ENCODE data around the gene APOC4.

Gene APOC4

DNA sequence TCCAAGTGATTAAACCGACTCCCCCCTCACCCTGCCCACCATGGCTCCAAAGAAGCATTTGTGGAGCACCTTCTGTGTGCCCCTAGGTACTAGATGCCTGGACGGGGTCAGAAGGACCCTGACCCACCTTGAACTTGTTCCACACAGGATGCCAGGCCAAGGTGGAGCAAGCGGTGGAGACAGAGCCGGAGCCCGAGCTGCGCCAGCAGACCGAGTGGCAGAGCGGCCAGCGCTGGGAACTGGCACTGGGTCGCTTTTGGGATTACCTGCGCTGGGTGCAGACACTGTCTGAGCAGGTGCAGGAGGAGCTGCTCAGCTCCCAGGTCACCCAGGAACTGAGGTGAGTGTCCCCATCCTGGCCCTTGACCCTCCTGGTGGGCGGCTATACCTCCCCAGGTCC is 34.4 kb upstream of the APOC4 start:
- ChIA-PET CTCF (interaction anchor here (1.3 kb wide), 1 partner anchor 44 kb away, joined by 7 read pairs; no protein-coding TSS in a partner anchor), POLR2A (no interaction called here)
- peaks cover 6% of the 10 kb centered on the region; the same call in 1 of the 2 replicates for H3K4me1 ChIP-seq (ENCODE audit: control insufficient read depth, insufficient read depth, low read length)
- no peak overlapping the region for H3K27ac ChIP-seq (ENCODE audit: extremely low read depth, low read depth, low read length)
- peaks cover 2 to 4% of the 10 kb centered on the region in 2 experiments; a peak in 2 of 3 replicates for H3K36me3 ChIP-seq (ENCODE audit: control insufficient read depth in 2 of 2, insufficient read depth in 1 of 2, low read length in 2 of 2)
- H3K9me3 ChIP-seq (ENCODE audit: control insufficient read depth, insufficient read depth, low read depth, low read length): no peaks in the 10 kb centered on the region
- TF ChIP-seq ZNF274 (IDR thresholded peaks at IDR 0.05; ENCODE audit: low read length): no peak
- TF ChIP-seq ZNF274 (tag by site-specific recombination; IDR thresholded peaks at IDR 0.05; ENCODE audit: borderline replicate concordance): no peak
- no peak for TF ChIP-seq ZNF473 (tag by site-specific recombination; IDR thresholded peaks at IDR 0.05)
- TF ChIP-seq, protein P1, sequence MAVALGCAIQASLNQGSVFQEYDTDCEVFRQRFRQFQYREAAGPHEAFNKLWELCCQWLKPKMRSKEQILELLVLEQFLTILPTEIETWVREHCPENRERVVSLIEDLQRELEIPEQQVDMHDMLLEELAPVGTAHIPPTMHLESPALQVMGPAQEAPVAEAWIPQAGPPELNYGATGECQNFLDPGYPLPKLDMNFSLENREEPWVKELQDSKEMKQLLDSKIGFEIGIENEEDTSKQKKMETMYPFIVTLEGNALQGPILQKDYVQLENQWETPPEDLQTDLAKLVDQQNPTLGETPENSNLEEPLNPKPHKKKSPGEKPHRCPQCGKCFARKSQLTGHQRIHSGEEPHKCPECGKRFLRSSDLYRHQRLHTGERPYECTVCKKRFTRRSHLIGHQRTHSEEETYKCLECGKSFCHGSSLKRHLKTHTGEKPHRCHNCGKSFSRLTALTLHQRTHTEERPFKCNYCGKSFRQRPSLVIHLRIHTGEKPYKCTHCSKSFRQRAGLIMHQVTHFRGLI (tag by site-specific recombination; IDR thresholded peaks at IDR 0.05): no peak
- no peak for TF ChIP-seq ZNF16 (tag by site-specific recombination; IDR thresholded peaks at IDR 0.05; ENCODE audit: low read depth)
- no peak for TF ChIP-seq ZNF426 (tag by site-specific recombination; IDR thresholded peaks at IDR 0.05)
- no peak for TF ChIP-seq ZBTB44 (tag by site-specific recombination; IDR thresholded peaks at IDR 0.05)
- TF ChIP-seq EGR2 (tag by site-specific recombination; IDR thresholded peaks at IDR 0.05; ENCODE audit: low read depth): no peak
- no peak for TF ChIP-seq MZF1 (tag by site-specific recombination; IDR thresholded peaks at IDR 0.05; ENCODE audit: borderline replicate concordance)
- no peak for TF ChIP-seq ZNF175 (tag by site-specific recombination; IDR thresholded peaks at IDR 0.05)
- no peak for TF ChIP-seq ZNF488 (tag by site-specific recombination; IDR thresholded peaks at IDR 0.05)
- no peak for TF ChIP-seq ZBTB17 (tag by site-specific recombination; IDR thresholded peaks at IDR 0.05)
- no peak overlapping the region for H3K4me3 ChIP-seq (ENCODE audit: low read depth, low read length)

DNA sequence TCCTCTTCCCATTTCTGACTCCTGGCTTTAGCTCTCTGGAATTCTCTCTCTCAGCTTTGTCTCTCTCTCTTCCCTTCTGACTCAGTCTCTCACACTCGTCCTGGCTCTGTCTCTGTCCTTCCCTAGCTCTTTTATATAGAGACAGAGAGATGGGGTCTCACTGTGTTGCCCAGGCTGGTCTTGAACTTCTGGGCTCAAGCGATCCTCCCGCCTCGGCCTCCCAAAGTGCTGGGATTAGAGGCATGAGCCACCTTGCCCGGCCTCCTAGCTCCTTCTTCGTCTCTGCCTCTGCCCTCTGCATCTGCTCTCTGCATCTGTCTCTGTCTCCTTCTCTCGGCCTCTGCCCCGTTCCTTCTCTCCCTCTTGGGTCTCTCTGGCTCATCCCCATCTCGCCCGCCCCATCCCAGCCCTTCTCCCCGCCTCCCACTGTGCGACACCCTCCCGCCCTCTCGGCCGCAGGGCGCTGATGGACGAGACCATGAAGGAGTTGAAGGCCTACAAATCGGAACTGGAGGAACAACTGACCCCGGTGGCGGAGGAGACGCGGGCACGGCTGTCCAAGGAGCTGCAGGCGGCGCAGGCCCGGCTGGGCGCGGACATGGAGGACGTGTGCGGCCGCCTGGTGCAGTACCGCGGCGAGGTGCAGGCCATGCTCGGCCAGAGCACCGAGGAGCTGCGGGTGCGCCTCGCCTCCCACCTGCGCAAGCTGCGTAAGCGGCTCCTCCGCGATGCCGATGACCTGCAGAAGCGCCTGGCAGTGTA is 33.8 kb upstream of the APOC4 start:
- no peaks in the 10 kb centered on the region for H3K36me3 ChIP-seq (ENCODE audit: control insufficient read depth in 2 of 2, insufficient read depth in 1 of 2, low read length in 2 of 2)
- peaks cover 6% of the 10 kb centered on the region; the same call in 1 of the 2 replicates for H3K4me1 ChIP-seq (ENCODE audit: control insufficient read depth, insufficient read depth, low read length)
- TF ChIP-seq ZNF121 (tag by site-specific recombination; IDR thresholded peaks at IDR 0.05) (peak; percentile 58; the same call in 1 of the 2 replicates), ZNF501 (tag by site-specific recombination; IDR thresholded peaks at IDR 0.05) (no peak), ZNF623 (tag by site-specific recombination; IDR thresholded peaks at IDR 0.05) (no peak)
- no peak overlapping the region for H3K27ac ChIP-seq (ENCODE audit: extremely low read depth, low read depth, low read length)
- H3K4me3 ChIP-seq (ENCODE audit: low read depth, low read length): no peak overlapping the region
- no peaks in the 10 kb centered on the region for H3K9me3 ChIP-seq (ENCODE audit: control insufficient read depth, insufficient read depth, low read depth, low read length)
- POLR2A ChIA-PET: no interaction called here
- CTCF ChIA-PET: interaction anchor here (1.3 kb wide), 1 partner anchor 44 kb away, joined by 7 read pairs; no protein-coding TSS in a partner anchor

GRCh38 chr19:44908836-44909261 is 33.2 kb upstream of the APOC4 start:
- no peak overlapping the region for H3K27ac ChIP-seq (ENCODE audit: extremely low read depth, low read depth, low read length)
- H3K4me3 ChIP-seq (ENCODE audit: low read depth, low read length): no peak overlapping the region
- TF ChIP-seq ZNF274 (IDR thresholded peaks at IDR 0.05; ENCODE audit: low read length) (no peak), ZNF274 (tag by site-specific recombination; IDR thresholded peaks at IDR 0.05; ENCODE audit: borderline replicate concordance) (no peak), ZNF398 (tag by site-specific recombination; IDR thresholded peaks at IDR 0.05) (no peak), ZNF510 (tag by site-specific recombination; IDR thresholded peaks at IDR 0.05; ENCODE audit: insufficient replicate concordance) (no peak), GLIS2 (tag by site-specific recombination; IDR thresholded peaks at IDR 0.05) (no peak), ZBTB6 (tag by site-specific recombination; IDR thresholded peaks at IDR 0.05) (no peak), ZNF19 (tag by site-specific recombination; IDR thresholded peaks at IDR 0.05; ENCODE audit: low read depth) (no peak), ZNF391 (tag by site-specific recombination; IDR thresholded peaks at IDR 0.05; ENCODE audit: borderline replicate concordance, low read depth) (no peak), ZNF341 (tag by site-specific recombination; IDR thresholded peaks at IDR 0.05; ENCODE audit: low read depth) (no peak)
- no peaks in the 10 kb centered on the region for H3K36me3 ChIP-seq (ENCODE audit: control insufficient read depth in 2 of 2, insufficient read depth in 1 of 2, low read length in 2 of 2)
- H3K9me3 ChIP-seq (ENCODE audit: control insufficient read depth, insufficient read depth, low read depth, low read length): no peaks in the 10 kb centered on the region
- ChIA-PET CTCF (interaction anchor here (0.6 to 1.3 kb wide), 3 partner anchors 43 to 338 kb away, joined by 3 to 7 read pairs (median 3); no protein-coding TSS in a partner anchor), POLR2A (interaction anchor here (1.1 kb wide), 1 partner anchor 46 kb away, joined by 3 read pairs; no protein-coding TSS in a partner anchor)
- peaks cover 6% of the 10 kb centered on the region; the same call in 1 of the 2 replicates for H3K4me1 ChIP-seq (ENCODE audit: control insufficient read depth, insufficient read depth, low read length)
